Left kidney (tissue), 2 donors: ENCODE measurements around the gene BTBD9. TPM values are rescaled to one million over a fixed set of nuclear protein-coding genes. Genes with fewer than 3 reads are reported as not detected.

Experiments
- DNase-seq: peaks from one replicate; pipeline ENCODE4 v3.0.0-alpha.2; 2013
- polyA plus RNA-seq: library from polyadenylated mRNA; unstranded; fragments of 120-200 nt; gene quantifications from one replicate; pipeline ENCODE4 v1.2.1, GENCODE V29; 2013; ENCODE audit not compliant: insufficient read length

Gene BTBD9
- polyA plus RNA-seq, 1 donor, result 14.5 TPM

GRCh38 chr6:38176797-38177751 lies 462.7 kb downstream of the BTBD9 start:
- no peak for DNase-seq

DNA sequence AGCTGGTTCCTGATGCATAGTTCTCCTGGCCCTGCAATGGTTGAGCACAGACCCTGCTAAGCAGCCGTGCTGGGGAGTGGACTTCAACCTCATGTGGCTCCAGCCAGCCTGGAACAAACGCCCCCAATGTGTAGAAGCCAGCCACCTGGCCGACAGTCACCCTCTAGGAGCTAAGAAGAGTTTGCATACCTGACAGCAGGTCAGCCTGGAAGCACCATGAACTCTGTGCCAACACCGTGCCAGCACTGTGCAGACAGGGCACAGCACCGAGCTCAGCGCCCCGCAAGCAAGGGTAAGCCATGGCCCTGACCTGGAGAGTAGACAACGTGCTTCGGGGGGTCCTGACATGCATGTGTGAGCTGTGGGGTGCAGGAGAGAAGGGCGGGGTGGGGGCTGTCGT lies 463.9 kb downstream of the BTBD9 start:
- no peak for DNase-seq

DNA sequence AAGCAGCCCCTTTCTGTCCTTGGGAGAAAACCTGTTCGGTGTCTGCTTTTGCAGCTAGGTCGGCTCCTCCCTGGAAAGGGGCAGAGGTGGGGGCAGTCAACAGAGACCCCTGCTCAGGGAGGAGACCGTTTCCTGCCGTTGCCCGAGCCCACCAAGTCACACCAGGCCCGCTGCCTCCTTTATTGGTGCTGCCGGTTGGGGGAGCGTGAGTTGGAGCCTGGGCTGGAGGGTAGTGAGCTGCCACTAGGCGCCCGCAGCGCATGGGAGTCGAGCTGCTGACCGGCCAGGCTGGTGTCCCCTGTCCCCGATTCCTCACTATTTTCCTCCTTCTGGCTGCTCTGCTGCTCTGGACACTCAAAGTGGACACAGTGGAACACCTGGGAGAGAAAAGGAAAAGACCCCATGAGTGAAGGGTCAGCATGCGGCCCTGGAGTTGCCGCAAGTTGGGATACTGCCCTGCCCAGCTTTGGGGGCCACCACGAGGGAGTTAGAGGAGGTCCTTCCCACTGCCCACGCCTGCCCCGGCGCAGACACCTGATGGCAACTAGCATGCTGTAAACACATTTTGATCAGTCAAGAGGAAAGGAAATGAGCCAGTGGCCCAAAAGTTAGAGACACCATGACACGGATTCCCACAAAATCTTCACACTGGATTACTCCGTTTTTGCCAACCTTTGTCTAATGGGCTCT lies 464.8 kb downstream of the BTBD9 start:
- no peak for DNase-seq

DNA sequence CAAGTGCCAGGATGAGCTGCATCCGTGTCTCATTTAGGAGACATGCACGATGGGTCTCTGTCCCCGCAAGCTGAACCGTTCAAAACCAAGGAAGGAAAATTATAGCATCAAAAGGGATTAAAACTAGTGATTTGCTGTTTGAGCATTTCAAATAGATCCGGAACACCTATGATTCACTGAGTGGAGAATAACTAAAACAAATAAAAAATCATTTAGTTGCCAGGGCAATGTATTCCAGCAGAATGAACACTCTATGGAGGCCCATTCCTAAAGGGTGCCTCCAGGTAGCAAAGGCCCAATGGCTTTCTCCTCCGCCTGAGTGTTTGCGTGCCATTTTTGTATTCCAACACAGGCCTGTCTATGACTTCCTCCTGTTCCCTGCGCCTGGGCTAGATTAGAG lies 465.4 kb downstream of the BTBD9 start:
- DNase-seq, result no peak

DNA sequence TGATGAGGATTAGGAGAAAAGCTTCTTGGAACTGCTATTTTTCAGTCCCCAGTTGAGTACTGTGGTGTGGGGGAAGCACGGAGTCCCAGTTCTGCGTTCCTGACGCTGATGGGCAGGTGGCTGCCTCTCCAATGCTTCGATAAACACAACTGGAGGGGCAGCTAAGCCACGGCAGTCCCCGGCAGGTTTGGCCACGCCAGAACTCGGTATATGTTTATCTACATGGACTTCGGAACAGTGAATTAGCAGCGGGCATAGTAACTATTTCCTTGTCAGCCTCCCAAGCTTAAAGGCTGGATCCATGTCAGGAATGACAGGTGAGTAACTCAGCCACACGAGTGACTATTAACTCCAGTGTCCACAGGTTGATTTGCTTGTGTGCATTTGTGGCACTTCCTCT lies 465.8 kb downstream of the BTBD9 start:
- DNase-seq, result no peak

DNA sequence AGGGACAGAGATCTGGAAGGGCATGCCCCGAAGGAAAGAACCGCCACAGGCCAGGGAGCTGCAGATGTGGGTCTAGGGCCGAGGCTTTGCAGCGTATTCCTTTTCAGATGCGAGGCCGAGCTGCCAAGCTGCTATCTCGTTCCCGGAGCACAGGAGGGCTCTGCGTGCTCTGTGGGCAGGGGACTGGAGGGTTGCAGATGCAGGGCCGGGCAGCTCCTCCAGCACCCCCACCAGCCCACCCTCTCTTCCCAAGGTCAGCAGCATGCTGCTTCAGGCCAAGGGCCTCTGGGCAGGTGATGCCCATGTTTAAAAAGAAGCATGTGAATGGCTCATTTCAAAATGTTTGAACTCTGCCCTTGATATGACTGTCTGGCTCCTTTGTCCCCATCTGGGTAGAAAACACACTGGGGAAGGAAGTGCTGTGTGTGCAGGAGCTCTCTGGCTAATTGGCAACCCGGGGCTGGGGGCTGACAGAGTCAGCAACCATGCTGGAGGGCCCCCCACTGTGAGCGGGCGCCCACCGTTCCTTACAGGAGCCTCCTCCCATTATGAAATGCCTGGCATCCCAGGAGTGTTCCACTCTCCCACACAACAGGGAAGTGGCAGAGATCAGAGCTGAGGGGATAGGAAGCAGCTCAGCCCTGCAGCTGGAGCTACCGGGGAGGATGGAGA lies 466.9 kb downstream of the BTBD9 start:
- no peak for DNase-seq

- no peak for DNase-seq
Observed at GRCh38 chr6:38171997-38172738, 467.6 kb downstream of the BTBD9 start.

DNA sequence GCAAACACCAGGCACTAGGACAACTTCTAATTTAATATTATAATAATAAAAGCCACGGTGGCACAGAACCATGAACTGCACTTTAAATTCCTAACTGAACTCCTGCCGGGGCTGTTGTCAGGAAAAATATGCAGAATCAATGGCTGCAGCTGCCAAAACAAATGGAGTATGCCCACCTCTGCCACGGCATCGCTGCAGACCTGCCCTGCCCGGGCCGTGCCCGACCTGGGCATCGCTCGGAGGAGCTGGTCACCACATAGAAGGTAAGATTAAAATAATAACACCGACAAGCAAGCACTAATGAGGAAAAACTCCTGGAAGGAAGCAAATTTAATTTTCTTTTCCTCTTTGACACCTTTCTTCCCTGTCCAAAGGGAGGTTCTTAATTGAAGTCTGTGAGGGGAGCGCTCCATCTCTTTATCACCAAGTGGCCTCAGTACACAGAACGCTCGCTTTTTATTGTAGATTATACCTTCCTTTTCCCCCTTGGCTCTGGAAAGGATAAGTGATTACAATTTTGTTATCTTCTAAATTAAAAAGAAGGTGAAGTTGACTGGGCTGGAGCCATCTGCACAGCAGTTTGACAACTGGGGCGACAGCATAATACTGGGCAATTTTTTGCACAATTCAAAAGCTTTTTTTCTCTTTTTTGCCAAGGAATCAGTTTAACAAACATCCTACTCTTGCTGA lies 468.9 kb downstream of the BTBD9 start:
- no peak for DNase-seq

DNA sequence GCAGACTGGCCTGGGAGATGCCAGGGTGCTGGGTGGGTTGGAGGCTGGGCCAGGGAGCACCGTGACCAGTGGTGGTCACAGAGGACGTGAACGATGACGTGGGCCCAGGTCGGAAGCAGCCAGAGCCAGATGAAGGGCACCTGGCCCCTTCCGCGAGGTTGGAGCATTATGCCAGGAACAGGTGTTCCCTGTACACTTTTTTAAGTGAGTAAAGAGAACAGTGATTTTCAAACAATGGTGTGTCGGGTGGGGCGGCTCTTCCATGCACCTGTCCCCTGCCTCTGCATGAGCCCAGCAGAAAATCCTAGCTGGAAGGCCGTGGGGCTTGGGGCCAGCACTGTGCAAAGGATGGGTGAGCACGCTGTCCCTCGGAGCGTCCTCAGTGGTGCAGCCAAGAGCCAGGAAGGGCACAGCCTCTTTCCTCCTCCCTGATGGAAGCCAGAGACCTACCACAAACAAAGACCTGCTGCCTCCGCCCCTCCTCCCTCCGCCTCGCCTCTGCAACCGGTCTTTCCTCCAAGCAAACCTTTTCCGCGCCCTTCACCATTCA lies 469.7 kb downstream of the BTBD9 start:
- DNase-seq, result no peak

- no peak for DNase-seq
Observed at GRCh38 chr6:38169221-38169976, 470.3 kb downstream of the BTBD9 start.

DNA sequence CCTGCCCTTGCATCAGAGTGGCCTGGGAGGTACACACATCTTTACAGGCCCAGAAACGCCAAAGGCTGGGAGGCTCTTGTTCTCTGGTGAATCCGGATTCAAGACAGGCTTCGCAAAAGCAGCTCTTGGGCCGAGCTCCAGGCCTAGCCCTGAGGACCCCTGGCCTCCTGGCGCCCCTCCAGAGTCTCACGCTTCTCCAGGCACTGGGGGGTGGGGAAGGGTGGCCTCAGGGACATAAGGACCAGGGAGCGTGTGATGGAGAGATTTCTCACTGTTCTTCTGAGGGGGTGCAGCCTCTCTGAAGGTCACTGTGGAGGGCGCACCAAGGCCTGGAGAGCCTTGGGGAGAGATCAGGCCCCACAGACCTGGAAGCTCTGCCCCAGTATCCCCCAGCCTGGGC lies 471.0 kb downstream of the BTBD9 start:
- no peak for DNase-seq

GRCh38 chr6:38168126-38168525 lies 471.6 kb downstream of the BTBD9 start:
- no peak for DNase-seq

DNA sequence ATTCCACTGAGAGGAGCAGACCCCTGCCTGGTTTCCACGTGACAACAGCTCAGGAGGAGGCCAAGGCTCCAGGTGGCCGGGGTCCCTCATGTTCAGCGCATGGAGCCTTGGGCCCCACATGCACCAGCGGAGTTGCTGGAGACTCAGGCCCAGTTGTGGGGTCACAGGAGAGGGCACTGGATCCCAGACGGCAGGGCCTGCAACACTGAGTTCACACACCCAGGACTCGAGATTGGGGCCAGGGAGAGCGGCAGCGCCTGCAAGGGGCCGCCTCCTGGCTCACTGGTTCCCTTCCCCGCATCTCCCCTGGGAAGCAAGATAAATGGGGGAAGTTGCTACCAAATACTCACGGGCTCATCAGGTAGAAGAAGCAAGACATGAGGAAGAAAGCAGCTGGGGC lies 472.1 kb downstream of the BTBD9 start:
- DNase-seq, result no peak

DNA sequence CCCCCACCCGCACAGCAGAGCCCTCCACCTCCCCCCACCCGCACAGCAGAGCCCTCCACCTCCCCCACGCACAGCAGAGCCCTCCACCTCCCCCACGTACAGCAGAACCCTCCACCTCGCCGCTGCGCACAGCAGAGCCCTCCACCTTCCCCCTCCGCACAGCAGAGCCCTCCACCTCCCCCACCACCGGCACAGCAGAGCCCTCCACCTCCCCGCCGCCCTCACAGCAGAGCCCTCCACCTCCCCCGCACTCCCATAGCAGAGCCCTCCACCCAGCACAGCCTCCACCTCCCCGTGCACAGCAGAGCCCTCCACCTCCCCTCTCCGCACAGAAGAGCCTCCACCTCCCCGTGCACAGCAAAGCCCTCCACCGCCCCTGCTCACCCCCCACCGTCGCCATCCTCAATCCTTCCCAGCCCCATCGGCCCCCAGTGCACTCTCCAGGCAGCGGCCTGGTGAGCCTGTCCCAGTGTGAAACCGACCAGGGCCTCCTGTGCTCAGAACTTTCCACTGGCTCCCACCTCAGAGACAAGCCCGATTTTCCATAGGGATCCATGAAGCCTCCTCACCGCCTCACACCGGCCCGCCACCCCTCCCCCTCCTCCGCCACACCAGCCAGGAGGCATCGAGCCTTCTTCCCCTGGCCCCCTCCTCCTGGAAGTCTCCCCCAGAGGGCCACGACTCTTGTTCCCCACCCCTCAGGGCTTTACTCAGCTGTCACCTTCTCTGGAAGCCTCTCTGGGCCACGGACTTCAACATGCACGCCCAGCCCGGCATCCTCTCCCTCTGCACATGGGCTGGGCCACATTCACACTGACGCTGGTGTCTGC lies 473.1 kb downstream of the BTBD9 start:
- no peak for DNase-seq

DNA sequence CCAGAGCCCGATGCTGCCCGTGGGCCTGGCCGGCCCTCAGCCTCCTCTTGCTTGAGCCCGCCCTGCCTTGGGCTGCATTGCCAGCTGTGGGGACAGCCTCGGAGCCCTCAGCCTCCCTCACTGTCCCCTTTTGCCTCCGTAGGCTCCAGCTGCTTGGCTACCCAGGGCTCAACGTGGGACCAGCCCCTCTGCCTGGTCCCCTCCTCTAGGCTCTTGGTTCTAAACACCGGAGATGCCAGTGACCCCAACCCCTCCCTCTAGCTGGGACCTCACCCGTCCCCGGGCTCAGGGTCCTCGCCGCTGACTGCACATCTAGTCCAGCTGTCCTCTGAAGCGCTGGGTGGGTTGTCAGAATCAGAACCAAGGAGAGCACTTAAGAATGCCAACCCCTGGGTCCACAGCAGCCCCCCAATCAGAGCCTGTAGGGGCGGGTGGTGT lies 475.0 kb downstream of the BTBD9 start:
- no peak for DNase-seq

GRCh38 chr6:38164131-38164481 lies 475.6 kb downstream of the BTBD9 start:
- no peak for DNase-seq

DNA sequence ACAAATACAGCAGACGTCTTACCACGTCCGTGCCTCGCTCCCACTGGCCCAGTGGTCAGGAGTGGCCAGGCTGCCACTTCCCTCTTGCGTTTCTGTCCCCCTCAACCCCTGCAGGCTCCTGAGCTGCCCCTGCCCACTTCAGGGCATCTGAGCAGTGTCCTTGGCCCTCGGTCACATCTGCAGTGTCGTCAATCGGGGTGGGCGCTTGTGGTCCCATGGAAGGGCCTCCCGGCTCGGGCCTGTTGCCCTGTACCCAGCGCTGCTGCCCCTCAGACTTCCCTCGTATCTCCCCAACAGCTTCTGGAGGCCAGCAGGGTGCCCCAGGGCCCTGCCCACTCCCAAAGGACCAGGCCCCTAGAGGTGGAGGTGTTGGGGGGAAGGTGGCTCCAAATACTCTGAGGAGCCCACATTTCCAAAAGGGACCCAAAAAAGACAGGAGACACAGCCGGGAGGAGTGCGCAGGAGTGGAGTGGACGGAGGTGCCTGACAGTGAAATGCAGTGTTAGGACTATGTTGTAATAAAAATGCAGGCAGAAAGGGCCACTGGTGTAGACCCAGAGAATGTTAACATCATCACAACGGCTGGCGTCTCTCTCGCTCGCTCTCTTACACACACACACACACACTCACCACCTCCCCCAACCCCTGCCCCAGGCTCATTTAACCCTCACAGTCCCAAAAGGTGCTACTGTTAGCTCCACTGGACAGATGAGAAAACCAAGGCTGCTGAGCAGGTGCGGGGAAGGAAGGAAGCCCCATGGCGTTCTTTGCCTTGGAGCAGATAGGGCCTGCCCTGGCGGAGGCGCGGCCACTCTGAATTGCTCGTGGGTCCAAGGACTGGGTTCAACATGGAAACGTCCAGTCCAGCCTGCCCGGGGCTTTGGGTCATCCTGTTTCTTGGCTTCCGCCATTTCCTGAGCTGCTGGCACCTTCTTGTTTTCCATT lies 476.3 kb downstream of the BTBD9 start:
- DNase-seq, result no peak

DNA sequence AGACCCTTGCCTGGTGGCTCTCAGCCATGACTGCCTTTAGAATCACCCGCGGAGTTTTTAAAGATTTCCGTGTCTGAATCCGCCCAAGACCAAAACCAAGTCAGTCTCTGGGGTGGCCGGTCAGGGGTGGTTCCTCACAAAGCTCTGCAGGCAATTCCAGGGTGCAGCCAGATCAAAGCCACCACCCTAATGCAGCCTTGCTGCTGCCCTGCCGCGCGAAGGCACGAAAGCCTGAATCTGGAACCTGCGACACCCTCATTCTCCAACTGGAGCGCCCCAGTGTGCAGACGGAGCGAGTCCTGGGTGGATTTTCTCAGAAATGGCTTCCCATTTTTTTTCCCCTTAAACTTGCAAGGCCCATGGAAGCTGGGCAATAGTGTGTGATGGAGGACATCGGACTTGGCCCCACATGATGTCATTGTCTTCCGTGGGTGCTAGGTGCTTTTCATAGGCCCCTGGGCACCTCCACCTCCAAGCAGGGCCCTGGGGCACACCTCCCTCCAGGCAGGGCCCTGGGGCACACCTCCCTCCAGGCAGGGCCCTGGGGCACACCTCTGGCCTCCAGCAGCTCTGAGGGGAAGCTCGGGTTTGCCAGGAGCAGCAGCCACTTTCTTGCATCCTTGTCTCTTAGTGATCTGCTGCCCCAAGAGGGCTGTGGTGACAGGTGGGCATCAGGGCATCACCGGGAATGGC lies 477.1 kb downstream of the BTBD9 start:
- no peak for DNase-seq
